BLaER1 (cell line): Measurements from ENCODE around the gene CIDEC.

Experiments
- H3K27ac ChIP-seq: shearing (Covaris generic); formaldehyde crosslinking; 2 replicates; pipeline ENCODE4 v1.8.1; 2022
- H3K27me3 ChIP-seq: shearing (Covaris generic); formaldehyde crosslinking; 2 replicates; pipeline ENCODE4 v1.8.1; 2022
- H3K36me3 ChIP-seq: shearing (Covaris generic); formaldehyde crosslinking; 2 replicates; pipeline ENCODE4 v1.8.1; 2022
- H3K4me1 ChIP-seq: shearing (Covaris generic); formaldehyde crosslinking; 2 replicates; pipeline ENCODE4 v1.8.1; 2022
- H3K4me2 ChIP-seq: shearing (Covaris generic); formaldehyde crosslinking; 2 replicates; pipeline ENCODE4 v1.8.1; 2022
- H3K4me3 ChIP-seq: shearing (Covaris generic); formaldehyde crosslinking; 2 replicates; pipeline ENCODE4 v1.8.1; 2022
- H3K9ac ChIP-seq: shearing (Covaris generic); formaldehyde crosslinking; 2 replicates; pipeline ENCODE4 v1.8.1; 2022
- H3K9me3 ChIP-seq: shearing (Covaris generic); formaldehyde crosslinking; 2 replicates; pipeline ENCODE4 v1.8.1; 2022
- H4K20me1 ChIP-seq: shearing (Covaris generic); formaldehyde crosslinking; 2 replicates; pipeline ENCODE4 v1.8.1; 2022
- Cebpa-rat ChIP-seq: shearing (Covaris generic); IDR thresholded peaks from 2 replicates; pipeline ENCODE4 v1.8.1; 2022

Gene CIDEC

GRCh38 chr3:9846931-9847488 is 33.0 kb downstream of the CIDEC start:
- TF ChIP-seq Cebpa-rat: no peak
- Histone ChIP-seq H3K4me2 (no peak overlapping the region), H3K9ac (no peak overlapping the region), H3K4me3 (no peak overlapping the region), H3K4me1 (peaks cover 21% of the 10 kb centered on the region), H3K36me3 (peaks cover 4% of the 10 kb centered on the region), H3K27ac (no peak overlapping the region), H4K20me1 (no peaks in the 10 kb centered on the region), H3K9me3 (no peaks in the 10 kb centered on the region), H3K27me3 (no peaks in the 10 kb centered on the region)

DNA sequence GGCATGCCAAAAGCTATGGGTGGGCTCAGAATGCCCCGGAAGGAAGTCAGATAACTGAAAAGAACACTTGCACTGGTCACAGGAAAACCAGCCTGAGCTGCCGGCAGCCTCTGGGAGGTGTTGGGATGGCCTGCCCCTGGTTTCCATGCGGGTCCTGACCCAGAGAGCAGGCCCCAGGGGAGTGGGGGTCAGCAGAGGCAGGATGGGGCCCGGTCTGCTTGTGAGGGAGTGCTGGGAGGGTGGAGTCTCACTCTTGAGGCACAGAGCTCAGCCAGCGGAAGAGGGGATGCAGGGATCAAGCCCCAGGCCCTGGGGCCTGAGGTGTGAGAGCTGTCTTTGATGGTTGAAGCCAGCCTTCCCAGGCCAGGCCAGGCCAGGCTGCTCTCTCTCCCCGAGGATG is 33.8 kb downstream of the CIDEC start:
- H3K9ac ChIP-seq: no peak overlapping the region
- H3K4me2 ChIP-seq: no peak overlapping the region
- H3K27ac ChIP-seq: no peak overlapping the region
- H3K4me3 ChIP-seq: no peak overlapping the region
- no peak for TF ChIP-seq Cebpa-rat
- no peaks in the 10 kb centered on the region for H3K27me3 ChIP-seq
- H3K36me3 ChIP-seq: peaks cover 11% of the 10 kb centered on the region
- H3K4me1 ChIP-seq: peaks cover 21% of the 10 kb centered on the region
- H3K9me3 ChIP-seq: no peaks in the 10 kb centered on the region
- H4K20me1 ChIP-seq: no peaks in the 10 kb centered on the region

- Histone ChIP-seq H3K4me3 (peak within 1 kb of the TSS; percentile 81), H3K36me3 (peaks cover 35% of the 10 kb centered on the region), H4K20me1 (no peaks in the 10 kb centered on the region), H3K4me1 (peaks cover 21% of the 10 kb centered on the region), H3K27me3 (no peaks in the 10 kb centered on the region), H3K4me2 (peak within 1 kb of the TSS; percentile 92), H3K27ac (peak within 1 kb of the TSS; percentile 77), H3K9ac (peak within 1 kb of the TSS; percentile 82), H3K9me3 (no peaks in the 10 kb centered on the region)
- TF ChIP-seq Cebpa-rat: no peak
Observed at GRCh38 chr3:9843715-9844438, 36.2 kb downstream of the CIDEC start, which contains the start of gene RPUSD3. Gene RPUSD3, minus strand, starts transcription at chr3:9844008. Its CDS starts 18 bp downstream, at chr3:9843990.

GRCh38 chr3:9841015-9841414 is 39.0 kb downstream of the CIDEC start:
- peaks cover 31% of the 10 kb centered on the region for H3K4me1 ChIP-seq
- no peak for TF ChIP-seq Cebpa-rat
- H3K9me3 ChIP-seq: no peaks in the 10 kb centered on the region
- no peaks in the 10 kb centered on the region for H4K20me1 ChIP-seq
- no peak overlapping the region for H3K4me2 ChIP-seq
- no peaks in the 10 kb centered on the region for H3K27me3 ChIP-seq
- no peak overlapping the region for H3K27ac ChIP-seq
- no peak overlapping the region for H3K4me3 ChIP-seq
- peaks cover 60% of the 10 kb centered on the region for H3K36me3 ChIP-seq
- no peak overlapping the region for H3K9ac ChIP-seq

DNA sequence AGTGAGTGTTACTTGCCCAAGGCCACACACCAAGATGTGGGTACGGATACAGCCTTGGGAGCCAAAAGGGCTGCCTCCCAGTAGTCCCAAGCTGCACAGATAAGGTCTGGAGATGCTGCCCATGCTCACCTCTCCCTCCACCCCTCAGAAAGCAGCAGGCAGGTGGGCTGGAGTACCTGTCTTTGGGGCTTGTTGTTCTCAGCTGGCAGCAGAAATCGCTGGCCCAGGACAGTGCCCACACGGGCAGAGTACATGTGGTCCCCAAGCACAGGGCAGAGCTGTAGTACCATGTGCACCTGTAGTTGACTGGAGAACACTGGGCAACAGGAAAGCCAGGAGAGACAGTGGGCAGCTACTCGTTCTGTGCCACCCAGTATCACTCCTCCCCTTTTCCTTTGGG is 41.2 kb downstream of the CIDEC start:
- H3K4me2 ChIP-seq: no peak overlapping the region
- H3K4me3 ChIP-seq: no peak overlapping the region
- no peaks in the 10 kb centered on the region for H4K20me1 ChIP-seq
- H3K27ac ChIP-seq: no peak overlapping the region
- H3K4me1 ChIP-seq: peaks cover 24% of the 10 kb centered on the region
- 0 out of 2 replicates have a peak overlapping the region, but pooled peaks have one; percentile 32 for H3K9ac ChIP-seq
- H3K9me3 ChIP-seq: no peaks in the 10 kb centered on the region
- TF ChIP-seq Cebpa-rat: no peak
- no peaks in the 10 kb centered on the region for H3K27me3 ChIP-seq
- H3K36me3 ChIP-seq: peaks cover 81% of the 10 kb centered on the region

GRCh38 chr3:9837701-9838582 is 42.1 kb downstream of the CIDEC start:
- Histone ChIP-seq H4K20me1 (no peaks in the 10 kb centered on the region), H3K27me3 (no peaks in the 10 kb centered on the region), H3K4me3 (no peak overlapping the region), H3K36me3 (peaks cover 89% of the 10 kb centered on the region), H3K4me2 (peak overlapping the region; percentile 24; the same call in 1 of the 2 replicates), H3K9ac (0 out of 2 replicates have a peak overlapping the region, but pooled peaks have one; percentile 32), H3K9me3 (no peaks in the 10 kb centered on the region), H3K4me1 (peaks cover 19% of the 10 kb centered on the region), H3K27ac (no peak overlapping the region)
- TF ChIP-seq Cebpa-rat: no peak

GRCh38 chr3:9834520-9835380 is 45.3 kb downstream of the CIDEC start:
- no peak overlapping the region for H3K27ac ChIP-seq
- peaks cover 10% of the 10 kb centered on the region for H3K4me1 ChIP-seq
- no peak for TF ChIP-seq Cebpa-rat
- H3K4me2 ChIP-seq: no peak overlapping the region
- H3K36me3 ChIP-seq: peaks cover 89% of the 10 kb centered on the region
- no peaks in the 10 kb centered on the region for H3K27me3 ChIP-seq
- H3K4me3 ChIP-seq: no peak overlapping the region
- 0 out of 2 replicates have a peak, but pooled peaks cover 4% of the 10 kb centered on the region for H4K20me1 ChIP-seq
- no peaks in the 10 kb centered on the region for H3K9me3 ChIP-seq
- H3K9ac ChIP-seq: no peak overlapping the region

- Histone ChIP-seq H3K27ac (no peak overlapping the region), H4K20me1 (0 out of 2 replicates have a peak, but pooled peaks cover 4% of the 10 kb centered on the region), H3K36me3 (peaks cover 86% of the 10 kb centered on the region), H3K9ac (no peak overlapping the region), H3K9me3 (no peaks in the 10 kb centered on the region), H3K4me3 (no peak overlapping the region), H3K4me2 (no peak overlapping the region), H3K4me1 (peaks cover 3% of the 10 kb centered on the region), H3K27me3 (no peaks in the 10 kb centered on the region)
- no peak for TF ChIP-seq Cebpa-rat
Observed at GRCh38 chr3:9833078-9833477, 47.0 kb downstream of the CIDEC start.

GRCh38 chr3:9831253-9831652 is 48.8 kb downstream of the CIDEC start:
- TF ChIP-seq Cebpa-rat: no peak
- Histone ChIP-seq H3K9me3 (no peaks in the 10 kb centered on the region), H3K4me2 (no peak overlapping the region), H3K27ac (no peak overlapping the region), H3K9ac (no peak overlapping the region), H3K4me3 (no peak overlapping the region), H4K20me1 (0 out of 2 replicates have a peak, but pooled peaks cover 4% of the 10 kb centered on the region), H3K27me3 (no peaks in the 10 kb centered on the region), H3K4me1 (peaks cover 11% of the 10 kb centered on the region), H3K36me3 (peaks cover 83% of the 10 kb centered on the region)
